Right atrium auricular region (tissue), 2 donors: ENCODE measurements around the gene CDC42SE2. TPM values are rescaled to one million over a fixed set of nuclear protein-coding genes. Genes with fewer than 3 reads are reported as not detected.
A peak's percentile ranks its signal among the peaks of the same experiment; 100 is the strongest.

Experiments
- DNase-seq: peaks from one replicate; pipeline ENCODE4 v3.0.0-alpha.2; 2019; ENCODE audit warnings: low spot score
- H3K27ac ChIP-seq, 2 donors: fragments of 200-600 bp; sonication (generic); 1 replicate in 1 of 2; 2 replicates in 1 of 2; pipeline ENCODE4 v1.5.1; 2016 to 2019
- H3K27me3 ChIP-seq, 2 donors: fragments of 200-600 bp; sonication (generic); one replicate each; pipeline versions ENCODE4 v1.5.1 to v1.6.0; 2017 to 2019
- H3K36me3 ChIP-seq: fragments of 200-600 bp; sonication (generic); one replicate; pipeline ENCODE4 v1.5.1; 2016
- H3K4me1 ChIP-seq, 2 donors: fragments of 200-600 bp; sonication (generic); one replicate each; pipeline versions ENCODE4 v1.5.1 to v1.6.0; 2017 to 2019
- H3K4me3 ChIP-seq, 2 donors: fragments of 200-600 bp; sonication (generic); 1 replicate in 1 of 2; 2 replicates in 1 of 2; pipeline ENCODE4 v1.5.1; 2017 to 2019; ENCODE audit warnings: mild to moderate bottlenecking in 1 of 2, moderate library complexity in 1 of 2
- H3K9me3 ChIP-seq, 2 donors: fragments of 200-600 bp; sonication (generic); one replicate each; pipeline ENCODE4 v1.5.1; 2019
- total RNA-seq, 2 donors: library from RNA; depleted of rRNA; stranded (reverse); fragments of >200 nt; gene quantifications; one replicate each; pipeline ENCODE4 v1.1.0, GENCODE V29; 2016
- TF ChIP-seq, protein P1 (sequence below), 2 donors: fragments of 200-600 bp; sonication (generic); IDR thresholded peaks; one replicate each; pipeline ENCODE4 v1.5.1; 2019; ENCODE audit warnings: antibody characterized with exemption in 2 of 2

The CDC42SE2 gene
- total RNA-seq, 2 donors from 2014 or later, result 13.5 to 15.0 TPM

DNA sequence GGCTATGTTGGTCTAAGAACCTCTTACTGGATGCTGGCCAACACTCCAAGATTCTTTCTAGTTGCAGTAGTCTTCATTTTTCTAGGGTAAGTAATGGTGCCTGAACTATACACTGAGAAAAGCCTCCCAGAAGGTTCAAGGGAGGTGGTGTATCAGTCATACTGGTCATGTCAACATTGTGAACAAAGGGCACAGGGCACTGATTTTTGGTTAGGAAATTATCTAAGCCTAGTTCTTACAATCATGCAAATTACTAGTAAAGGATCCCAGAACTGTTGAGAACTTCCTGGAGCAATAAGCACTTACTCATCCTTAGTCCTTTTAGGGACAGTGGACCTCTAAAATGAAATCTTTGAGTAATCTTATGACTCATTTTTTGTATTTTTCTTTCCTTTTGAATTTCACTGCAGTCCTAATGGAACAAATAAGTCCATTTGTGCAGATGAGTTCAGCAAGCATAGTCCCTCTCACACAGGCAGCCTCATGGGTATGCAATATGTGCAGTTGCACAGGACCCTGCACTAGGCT, 21.1 kb upstream of the CDC42SE2 start:
- DNase-seq, result no peak
- Histone ChIP-seq H3K36me3 (no peaks in the 10 kb centered on the region), H3K9me3 (peaks cover 0 to 16% of the 10 kb centered on the region in 2 donors), H3K4me3 (no peak overlapping the region), H3K27ac (no peak overlapping the region), H3K4me1 (no peaks in the 10 kb centered on the region), H3K27me3 (no peaks in the 10 kb centered on the region)
- TF ChIP-seq, protein P1, sequence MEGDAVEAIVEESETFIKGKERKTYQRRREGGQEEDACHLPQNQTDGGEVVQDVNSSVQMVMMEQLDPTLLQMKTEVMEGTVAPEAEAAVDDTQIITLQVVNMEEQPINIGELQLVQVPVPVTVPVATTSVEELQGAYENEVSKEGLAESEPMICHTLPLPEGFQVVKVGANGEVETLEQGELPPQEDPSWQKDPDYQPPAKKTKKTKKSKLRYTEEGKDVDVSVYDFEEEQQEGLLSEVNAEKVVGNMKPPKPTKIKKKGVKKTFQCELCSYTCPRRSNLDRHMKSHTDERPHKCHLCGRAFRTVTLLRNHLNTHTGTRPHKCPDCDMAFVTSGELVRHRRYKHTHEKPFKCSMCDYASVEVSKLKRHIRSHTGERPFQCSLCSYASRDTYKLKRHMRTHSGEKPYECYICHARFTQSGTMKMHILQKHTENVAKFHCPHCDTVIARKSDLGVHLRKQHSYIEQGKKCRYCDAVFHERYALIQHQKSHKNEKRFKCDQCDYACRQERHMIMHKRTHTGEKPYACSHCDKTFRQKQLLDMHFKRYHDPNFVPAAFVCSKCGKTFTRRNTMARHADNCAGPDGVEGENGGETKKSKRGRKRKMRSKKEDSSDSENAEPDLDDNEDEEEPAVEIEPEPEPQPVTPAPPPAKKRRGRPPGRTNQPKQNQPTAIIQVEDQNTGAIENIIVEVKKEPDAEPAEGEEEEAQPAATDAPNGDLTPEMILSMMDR (IDR thresholded peaks at IDR 0.05), result no peak

GRCh38 chr5:131245312-131245711, 18.5 kb upstream of the CDC42SE2 start:
- no peak overlapping the region for H3K4me3 ChIP-seq
- no peaks in the 10 kb centered on the region for H3K27me3 ChIP-seq
- DNase-seq, result no peak
- H3K9me3 ChIP-seq, result peaks cover 0 to 16% of the 10 kb centered on the region in 2 donors
- H3K27ac ChIP-seq, result no peak overlapping the region
- H3K4me1 ChIP-seq, result no peaks in the 10 kb centered on the region
- TF ChIP-seq, protein P1 (IDR thresholded peaks at IDR 0.05), result no peak
- no peaks in the 10 kb centered on the region for H3K36me3 ChIP-seq

DNA sequence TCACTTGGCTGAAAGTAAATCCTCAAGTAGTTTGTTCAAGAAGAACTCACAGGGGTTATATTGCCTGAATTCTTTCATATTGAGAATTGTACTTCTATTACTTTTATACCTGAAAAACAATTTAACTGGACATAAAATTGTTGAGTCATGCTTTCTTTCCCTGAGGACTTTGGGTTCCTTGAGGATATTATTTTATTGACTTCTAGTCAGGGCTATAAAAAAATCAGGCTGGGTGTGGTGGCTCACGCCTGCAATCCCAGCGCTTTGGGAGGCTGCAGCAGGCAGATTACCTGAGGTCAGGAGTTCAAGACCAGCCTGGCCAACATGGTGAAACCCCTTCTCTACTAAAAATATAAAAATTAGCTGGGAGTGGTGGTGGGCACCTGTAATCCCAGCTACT, 17.9 kb upstream of the CDC42SE2 start:
- H3K4me3 ChIP-seq, result no peak overlapping the region
- TF ChIP-seq, protein P1 (IDR thresholded peaks at IDR 0.05), result no peak
- no peaks in the 10 kb centered on the region for H3K36me3 ChIP-seq
- H3K27ac ChIP-seq, result no peak overlapping the region
- H3K4me1 ChIP-seq, result no peaks in the 10 kb centered on the region
- peaks cover 0 to 16% of the 10 kb centered on the region in 2 donors for H3K9me3 ChIP-seq
- DNase-seq, result no peak
- no peaks in the 10 kb centered on the region for H3K27me3 ChIP-seq

DNA sequence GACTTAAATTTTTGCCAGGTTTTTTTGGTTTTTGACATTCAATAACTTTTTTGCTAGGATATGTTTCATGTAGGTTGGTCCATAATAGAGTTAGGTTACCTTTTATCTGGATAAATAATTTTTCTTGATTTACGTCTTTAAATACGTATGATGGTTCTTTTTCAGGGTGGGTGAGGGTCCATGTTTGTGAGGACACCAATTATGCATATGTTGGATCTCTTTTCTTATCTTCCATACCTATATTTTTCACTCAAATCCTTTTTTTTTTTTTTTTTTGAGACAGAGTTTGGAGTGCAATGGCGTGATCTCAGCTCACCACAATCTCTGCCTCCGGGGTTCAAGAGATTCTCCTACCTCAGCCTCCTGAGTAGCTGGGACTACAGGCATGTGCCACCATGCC, 17.3 kb upstream of the CDC42SE2 start:
- H3K4me1 ChIP-seq, result no peaks in the 10 kb centered on the region
- no peak overlapping the region for H3K27ac ChIP-seq
- no peaks in the 10 kb centered on the region for H3K27me3 ChIP-seq
- TF ChIP-seq, protein P1 (IDR thresholded peaks at IDR 0.05), result no peak
- DNase-seq, result no peak
- H3K9me3 ChIP-seq, result peaks cover 0 to 16% of the 10 kb centered on the region in 2 donors
- H3K4me3 ChIP-seq, result no peak overlapping the region
- no peaks in the 10 kb centered on the region for H3K36me3 ChIP-seq

DNA sequence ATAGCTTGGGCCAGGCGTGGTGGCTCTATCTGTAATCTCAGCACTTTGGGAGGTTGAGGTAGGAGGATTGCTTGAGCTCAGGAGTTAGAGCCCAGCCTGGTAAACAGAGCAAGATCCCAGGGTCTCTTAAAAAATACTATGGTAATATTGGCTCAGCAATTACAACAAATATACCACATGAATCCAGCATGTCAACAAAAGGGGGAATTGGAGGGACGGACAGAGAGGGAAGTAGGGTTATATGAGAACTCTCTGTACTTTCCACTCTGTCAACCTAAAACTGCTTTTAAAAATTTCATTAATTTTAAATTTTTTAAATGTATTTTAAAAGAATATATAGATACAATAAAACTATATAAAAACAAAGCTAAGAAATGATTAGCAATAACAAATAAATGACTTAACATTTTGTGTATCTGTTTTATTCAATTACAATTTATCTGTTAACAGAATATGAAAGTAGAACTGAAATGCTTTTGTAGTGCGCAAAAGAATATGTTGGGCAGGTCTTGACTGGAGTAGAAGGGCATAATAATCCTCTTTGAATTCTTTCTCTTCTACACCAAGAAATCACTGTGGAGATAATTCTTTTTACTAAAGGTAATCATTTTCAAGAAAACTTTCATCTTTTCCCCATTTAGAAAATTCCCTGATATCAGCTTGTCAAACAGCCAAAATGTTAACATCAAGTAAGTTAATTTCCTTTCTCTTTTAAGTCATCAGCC, 12.9 kb upstream of the CDC42SE2 start:
- DNase-seq, result no peak
- no peak overlapping the region for H3K4me3 ChIP-seq
- peak overlapping the region in 1 of 2 donors; percentile 2 for H3K27ac ChIP-seq
- H3K9me3 ChIP-seq, result peaks cover 0 to 12% of the 10 kb centered on the region in 2 donors
- H3K27me3 ChIP-seq, result no peaks in the 10 kb centered on the region
- H3K4me1 ChIP-seq, result no peaks in the 10 kb centered on the region
- H3K36me3 ChIP-seq, result no peaks in the 10 kb centered on the region
- TF ChIP-seq, protein P1 (IDR thresholded peaks at IDR 0.05), result no peak
